ENCODE data around the gene FNDC1. TPM values are rescaled to one million over a fixed set of nuclear protein-coding genes. Genes with fewer than 3 reads are reported as not detected.
A peak's percentile ranks its signal among the peaks of the same experiment; 100 is the strongest.

Gene FNDC1
- total and polyA plus RNA-seq, 10 of the 15 experiments (the other 5 are each of a cell fraction or from before 2014, with no cell fraction given), result not detected

DNA sequence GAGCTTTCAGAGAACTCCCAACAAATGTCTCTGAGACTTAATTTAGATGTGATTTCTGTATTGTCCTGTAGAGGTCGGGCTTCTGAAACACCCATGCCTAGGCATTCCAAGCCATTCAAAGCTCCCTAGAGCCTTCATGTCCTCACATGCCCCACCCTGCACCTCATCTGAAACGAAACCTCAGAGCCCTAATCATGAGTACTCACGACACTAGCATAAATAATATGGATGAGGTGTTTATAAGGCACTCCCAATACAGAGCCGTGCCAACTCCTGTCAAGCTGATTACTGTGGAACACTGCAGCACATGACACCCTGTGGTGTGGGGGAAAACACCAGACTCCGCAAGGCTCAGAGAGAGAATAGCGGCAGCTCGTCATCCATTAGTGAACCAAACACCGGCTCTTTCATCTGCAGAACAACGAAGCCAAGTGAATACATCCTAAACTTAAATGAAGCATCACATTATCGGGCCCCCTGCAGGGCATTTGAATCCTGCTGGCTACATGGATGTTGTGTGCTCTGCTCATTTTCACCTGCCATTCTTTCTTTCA is 83.8 kb downstream of the FNDC1 start:
- no TSS peak for BruUV-seq (replicated peaks)
- POLR2A ChIA-PET, result interaction anchor here (0.5 kb wide), 1 partner anchor 339 kb away, joined by 10 read pairs; no protein-coding TSS in a partner anchor
- Histone ChIP-seq H3K4me3 (no peak overlapping the region), H4K20me1 (ENCODE audit: control insufficient read depth, insufficient read depth) (no peaks in the 10 kb centered on the region), H3K27ac (ENCODE audit: control insufficient read depth, insufficient read depth) (no peak overlapping the region), H3K9me3 (replicated peaks; ENCODE audit: control insufficient read depth, insufficient read depth, low read length) (no peaks in the 10 kb centered on the region), H3K9ac (ENCODE audit: control insufficient read depth, insufficient read depth, low read length) (no peak overlapping the region), H3K27me3 (replicated peaks in 1 of 2; ENCODE audit: control insufficient read depth in 2 of 2, insufficient read depth in 2 of 2, low read length in 1 of 2) (no peaks in the 10 kb centered on the region), H3K36me3 (ENCODE audit: control insufficient read depth in 2 of 2, insufficient read depth in 2 of 2, low read length in 1 of 2) (no peaks in the 10 kb centered on the region), H2AFZ (ENCODE audit: control insufficient read depth, low read depth, low read length) (no peak overlapping the region), H3K4me1 (ENCODE audit: control insufficient read depth, insufficient read depth, low read length) (no peaks in the 10 kb centered on the region), H3K79me2 (ENCODE audit: control insufficient read depth, insufficient read depth, low read length) (no peaks in the 10 kb centered on the region), H3K4me2 (ENCODE audit: control insufficient read depth, insufficient read depth) (peak overlapping the region; percentile 19; the same call in 1 of the 2 replicates)
- WGBS (ENCODE audit: insufficient coverage, insufficient replicate concordance, low lambda C conversion rate, missing lambda C conversion rate), result 39% methylated on average over 10 of the region's 10 CpGs
- intact Hi-C loops (cut with micrococcal nuclease; ENCODE audit: unreplicated experiment) (loop anchor here (2.0 kb wide), 1 partner anchor 402 kb away; no protein-coding TSS in a partner anchor), in situ Hi-C loops (cut with MboI) (no loop called here)
- RAD21 ChIA-PET (ENCODE audit: unreplicated experiment), result interaction anchor here (0.7 to 1.6 kb wide), 7 partner anchors 14 to 1281 kb away, joined by 3 to 14 read pairs (median 3); no protein-coding TSS in a partner anchor
- SMC1A ChIA-PET (ENCODE audit: uncharacterized antibody, unreplicated experiment), result interaction anchor here (0.8 to 2.3 kb wide), 8 partner anchors 10 to 610 kb away, joined by 3 to 14 read pairs (median 4); no protein-coding TSS in a partner anchor
- peak; percentile 2 for DNase-seq (ENCODE audit: low read depth, low spot score)
- ATAC-seq, result peak; percentile 80
- peak; percentile 71 for FAIRE-seq
- CTCF ChIA-PET, result interaction anchor here (0.6 to 4.5 kb wide), 37 partner anchors 9 to 1647 kb away, joined by 3 to 34 read pairs (median 4); no protein-coding TSS in a partner anchor
- TF ChIP-seq FOXM1 (IDR thresholded peaks at IDR 0.05; ENCODE audit: low read depth, low read length) (no peak), PAX8 (IDR thresholded peaks at IDR 0.05) (no peak), SP1 (IDR thresholded peaks at IDR 0.05; ENCODE audit: low read depth, low read length) (no peak), RAD21 (IDR thresholded peaks at IDR 0.05; ENCODE audit: insufficient read depth, low read depth, low read length) (peak; percentile 46), SMC3 (IDR thresholded peaks at IDR 0.05; ENCODE audit: borderline replicate concordance, low read length) (peak; percentile 33; the same call in 1 of the 2 replicates), TAF1 (IDR thresholded peaks at IDR 0.05; ENCODE audit: borderline replicate concordance, low read depth, low read length) (no peak)
- TF ChIP-seq, protein P1, sequence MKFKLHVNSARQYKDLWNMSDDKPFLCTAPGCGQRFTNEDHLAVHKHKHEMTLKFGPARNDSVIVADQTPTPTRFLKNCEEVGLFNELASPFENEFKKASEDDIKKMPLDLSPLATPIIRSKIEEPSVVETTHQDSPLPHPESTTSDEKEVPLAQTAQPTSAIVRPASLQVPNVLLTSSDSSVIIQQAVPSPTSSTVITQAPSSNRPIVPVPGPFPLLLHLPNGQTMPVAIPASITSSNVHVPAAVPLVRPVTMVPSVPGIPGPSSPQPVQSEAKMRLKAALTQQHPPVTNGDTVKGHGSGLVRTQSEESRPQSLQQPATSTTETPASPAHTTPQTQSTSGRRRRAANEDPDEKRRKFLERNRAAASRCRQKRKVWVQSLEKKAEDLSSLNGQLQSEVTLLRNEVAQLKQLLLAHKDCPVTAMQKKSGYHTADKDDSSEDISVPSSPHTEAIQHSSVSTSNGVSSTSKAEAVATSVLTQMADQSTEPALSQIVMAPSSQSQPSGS (IDR thresholded peaks at IDR 0.05; ENCODE audit: low read length), result no peak
- TF ChIP-seq, protein P2, sequence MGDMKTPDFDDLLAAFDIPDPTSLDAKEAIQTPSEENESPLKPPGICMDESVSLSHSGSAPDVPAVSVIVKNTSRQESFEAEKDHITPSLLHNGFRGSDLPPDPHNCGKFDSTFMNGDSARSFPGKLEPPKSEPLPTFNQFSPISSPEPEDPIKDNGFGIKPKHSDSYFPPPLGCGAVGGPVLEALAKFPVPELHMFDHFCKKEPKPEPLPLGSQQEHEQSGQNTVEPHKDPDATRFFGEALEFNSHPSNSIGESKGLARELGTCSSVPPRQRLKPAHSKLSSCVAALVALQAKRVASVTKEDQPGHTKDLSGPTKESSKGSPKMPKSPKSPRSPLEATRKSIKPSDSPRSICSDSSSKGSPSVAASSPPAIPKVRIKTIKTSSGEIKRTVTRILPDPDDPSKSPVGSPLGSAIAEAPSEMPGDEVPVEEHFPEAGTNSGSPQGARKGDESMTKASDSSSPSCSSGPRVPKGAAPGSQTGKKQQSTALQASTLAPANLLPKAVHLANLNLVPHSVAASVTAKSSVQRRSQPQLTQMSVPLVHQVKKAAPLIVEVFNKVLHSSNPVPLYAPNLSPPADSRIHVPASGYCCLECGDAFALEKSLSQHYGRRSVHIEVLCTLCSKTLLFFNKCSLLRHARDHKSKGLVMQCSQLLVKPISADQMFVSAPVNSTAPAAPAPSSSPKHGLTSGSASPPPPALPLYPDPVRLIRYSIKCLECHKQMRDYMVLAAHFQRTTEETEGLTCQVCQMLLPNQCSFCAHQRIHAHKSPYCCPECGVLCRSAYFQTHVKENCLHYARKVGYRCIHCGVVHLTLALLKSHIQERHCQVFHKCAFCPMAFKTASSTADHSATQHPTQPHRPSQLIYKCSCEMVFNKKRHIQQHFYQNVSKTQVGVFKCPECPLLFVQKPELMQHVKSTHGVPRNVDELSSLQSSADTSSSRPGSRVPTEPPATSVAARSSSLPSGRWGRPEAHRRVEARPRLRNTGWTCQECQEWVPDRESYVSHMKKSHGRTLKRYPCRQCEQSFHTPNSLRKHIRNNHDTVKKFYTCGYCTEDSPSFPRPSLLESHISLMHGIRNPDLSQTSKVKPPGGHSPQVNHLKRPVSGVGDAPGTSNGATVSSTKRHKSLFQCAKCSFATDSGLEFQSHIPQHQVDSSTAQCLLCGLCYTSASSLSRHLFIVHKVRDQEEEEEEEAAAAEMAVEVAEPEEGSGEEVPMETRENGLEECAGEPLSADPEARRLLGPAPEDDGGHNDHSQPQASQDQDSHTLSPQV (IDR thresholded peaks at IDR 0.05), result no peak
- TF ChIP-seq, protein P3, sequence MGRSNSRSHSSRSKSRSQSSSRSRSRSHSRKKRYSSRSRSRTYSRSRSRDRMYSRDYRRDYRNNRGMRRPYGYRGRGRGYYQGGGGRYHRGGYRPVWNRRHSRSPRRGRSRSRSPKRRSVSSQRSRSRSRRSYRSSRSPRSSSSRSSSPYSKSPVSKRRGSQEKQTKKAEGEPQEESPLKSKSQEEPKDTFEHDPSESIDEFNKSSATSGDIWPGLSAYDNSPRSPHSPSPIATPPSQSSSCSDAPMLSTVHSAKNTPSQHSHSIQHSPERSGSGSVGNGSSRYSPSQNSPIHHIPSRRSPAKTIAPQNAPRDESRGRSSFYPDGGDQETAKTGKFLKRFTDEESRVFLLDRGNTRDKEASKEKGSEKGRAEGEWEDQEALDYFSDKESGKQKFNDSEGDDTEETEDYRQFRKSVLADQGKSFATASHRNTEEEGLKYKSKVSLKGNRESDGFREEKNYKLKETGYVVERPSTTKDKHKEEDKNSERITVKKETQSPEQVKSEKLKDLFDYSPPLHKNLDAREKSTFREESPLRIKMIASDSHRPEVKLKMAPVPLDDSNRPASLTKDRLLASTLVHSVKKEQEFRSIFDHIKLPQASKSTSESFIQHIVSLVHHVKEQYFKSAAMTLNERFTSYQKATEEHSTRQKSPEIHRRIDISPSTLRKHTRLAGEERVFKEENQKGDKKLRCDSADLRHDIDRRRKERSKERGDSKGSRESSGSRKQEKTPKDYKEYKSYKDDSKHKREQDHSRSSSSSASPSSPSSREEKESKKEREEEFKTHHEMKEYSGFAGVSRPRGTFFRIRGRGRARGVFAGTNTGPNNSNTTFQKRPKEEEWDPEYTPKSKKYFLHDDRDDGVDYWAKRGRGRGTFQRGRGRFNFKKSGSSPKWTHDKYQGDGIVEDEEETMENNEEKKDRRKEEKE (IDR thresholded peaks at IDR 0.05), result no peak
- TF ChIP-seq, protein P4, sequence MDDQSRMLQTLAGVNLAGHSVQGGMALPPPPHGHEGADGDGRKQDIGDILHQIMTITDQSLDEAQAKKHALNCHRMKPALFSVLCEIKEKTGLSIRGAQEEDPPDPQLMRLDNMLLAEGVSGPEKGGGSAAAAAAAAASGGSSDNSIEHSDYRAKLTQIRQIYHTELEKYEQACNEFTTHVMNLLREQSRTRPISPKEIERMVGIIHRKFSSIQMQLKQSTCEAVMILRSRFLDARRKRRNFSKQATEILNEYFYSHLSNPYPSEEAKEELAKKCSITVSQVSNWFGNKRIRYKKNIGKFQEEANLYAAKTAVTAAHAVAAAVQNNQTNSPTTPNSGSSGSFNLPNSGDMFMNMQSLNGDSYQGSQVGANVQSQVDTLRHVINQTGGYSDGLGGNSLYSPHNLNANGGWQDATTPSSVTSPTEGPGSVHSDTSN (IDR thresholded peaks at IDR 0.05; ENCODE audit: insufficient replicate concordance, low read depth, low read length), result no peak
